C4-2B (cell line): Measurements from ENCODE around the gene NCOA4.

Experiments used
- H3K27ac ChIP-seq: fragments of 450-650 bp; 2 replicates; pipeline ENCODE4 v1.5.1; 2017
- ZFX ChIP-seq: fragments of 450-650 bp; IDR thresholded peaks from 2 replicates; pipeline ENCODE4 v1.6.1; 2017
- TF ChIP-seq, protein P1 (sequence below): fragments of 450-650 bp; conservative IDR thresholded peaks from 2 replicates; pipeline ENCODE4 v1.5.1; 2017; ENCODE audit warnings: mild to moderate bottlenecking

NCOA4 gene

DNA sequence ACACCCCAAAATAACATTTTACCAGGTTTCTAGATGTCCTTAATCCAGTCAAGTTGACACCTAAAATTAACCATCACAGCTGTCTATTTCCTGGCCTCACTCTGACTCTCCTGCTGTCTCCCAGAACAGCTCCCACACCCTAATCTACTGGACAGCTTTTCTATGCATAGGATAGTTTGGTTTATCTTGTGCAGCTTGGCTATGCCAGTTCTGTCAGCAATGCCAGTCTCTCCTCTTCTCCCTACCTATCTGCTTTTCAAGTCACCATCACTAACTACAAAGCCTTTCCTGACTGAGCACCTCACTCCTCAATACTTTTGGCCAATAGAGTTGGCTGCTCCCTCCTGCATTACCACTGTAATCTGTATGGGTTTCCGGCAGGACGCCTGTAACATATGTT lies 5.0 kb downstream of the NCOA4 start:
- no peak for TF ChIP-seq ZFX
- TF ChIP-seq, protein P1, sequence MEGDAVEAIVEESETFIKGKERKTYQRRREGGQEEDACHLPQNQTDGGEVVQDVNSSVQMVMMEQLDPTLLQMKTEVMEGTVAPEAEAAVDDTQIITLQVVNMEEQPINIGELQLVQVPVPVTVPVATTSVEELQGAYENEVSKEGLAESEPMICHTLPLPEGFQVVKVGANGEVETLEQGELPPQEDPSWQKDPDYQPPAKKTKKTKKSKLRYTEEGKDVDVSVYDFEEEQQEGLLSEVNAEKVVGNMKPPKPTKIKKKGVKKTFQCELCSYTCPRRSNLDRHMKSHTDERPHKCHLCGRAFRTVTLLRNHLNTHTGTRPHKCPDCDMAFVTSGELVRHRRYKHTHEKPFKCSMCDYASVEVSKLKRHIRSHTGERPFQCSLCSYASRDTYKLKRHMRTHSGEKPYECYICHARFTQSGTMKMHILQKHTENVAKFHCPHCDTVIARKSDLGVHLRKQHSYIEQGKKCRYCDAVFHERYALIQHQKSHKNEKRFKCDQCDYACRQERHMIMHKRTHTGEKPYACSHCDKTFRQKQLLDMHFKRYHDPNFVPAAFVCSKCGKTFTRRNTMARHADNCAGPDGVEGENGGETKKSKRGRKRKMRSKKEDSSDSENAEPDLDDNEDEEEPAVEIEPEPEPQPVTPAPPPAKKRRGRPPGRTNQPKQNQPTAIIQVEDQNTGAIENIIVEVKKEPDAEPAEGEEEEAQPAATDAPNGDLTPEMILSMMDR = no peak
- no peak overlapping the region for H3K27ac ChIP-seq

DNA sequence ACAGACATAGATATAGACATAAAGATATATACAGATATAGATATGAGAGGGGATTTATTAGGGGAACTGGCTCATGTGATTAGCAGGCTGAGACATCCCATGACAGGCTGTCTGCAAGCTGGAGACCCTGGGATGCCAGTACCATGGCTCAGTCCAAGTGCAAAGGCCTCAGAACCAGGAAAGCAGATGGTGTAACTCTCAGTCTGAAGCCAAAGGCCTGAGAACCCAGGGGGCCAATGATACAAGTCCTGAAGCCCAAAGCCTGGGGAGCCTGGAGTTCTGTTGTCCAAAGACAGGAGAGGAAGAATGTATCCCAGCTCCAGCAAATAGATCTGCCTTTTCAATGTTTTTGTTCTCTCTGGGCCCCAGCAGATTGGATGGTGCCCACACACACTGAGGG lies 5.5 kb downstream of the NCOA4 start:
- H3K27ac ChIP-seq = no peak overlapping the region
- no peak for TF ChIP-seq ZFX
- TF ChIP-seq, protein P1 = no peak

DNA sequence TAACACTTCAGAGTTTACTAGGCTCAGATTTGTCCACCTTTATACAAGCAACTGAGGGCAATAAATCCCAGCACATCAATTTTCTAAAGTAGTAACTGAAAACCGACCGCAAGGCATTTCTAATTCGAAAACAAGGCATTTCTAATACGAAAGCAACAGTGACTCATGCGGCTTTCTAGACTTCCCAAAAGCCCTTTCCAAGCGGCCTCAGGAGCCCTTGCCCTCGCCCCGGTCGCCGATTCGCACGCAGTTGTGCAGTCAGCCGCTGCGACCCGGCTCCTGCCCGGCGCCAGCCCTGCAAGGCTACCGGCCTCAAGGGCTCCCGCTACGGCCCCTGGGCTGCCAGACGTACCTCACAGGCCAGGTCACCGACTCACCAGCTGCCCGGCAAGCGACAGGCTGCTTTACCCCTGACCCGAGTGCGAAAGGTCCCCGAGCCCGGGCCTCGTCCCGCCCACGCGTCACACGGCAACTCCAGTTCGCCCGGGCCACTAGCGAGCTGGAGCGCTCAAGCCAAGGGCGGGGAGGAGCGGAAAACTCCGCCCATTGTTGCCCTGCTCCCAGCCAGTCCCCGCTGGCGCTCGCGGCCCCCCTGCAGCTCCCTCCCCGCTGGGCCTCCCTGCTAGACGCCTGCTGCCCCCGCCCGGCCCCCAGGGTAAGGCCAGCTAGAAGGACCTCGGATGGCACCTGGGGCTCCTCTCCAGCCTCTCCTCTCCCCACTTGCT lies 7.3 kb downstream of the NCOA4 start:
- H3K27ac ChIP-seq = peak overlapping the region; percentile 69
- TF ChIP-seq, protein P1 = peak; percentile 54
- no peak for TF ChIP-seq ZFX

DNA sequence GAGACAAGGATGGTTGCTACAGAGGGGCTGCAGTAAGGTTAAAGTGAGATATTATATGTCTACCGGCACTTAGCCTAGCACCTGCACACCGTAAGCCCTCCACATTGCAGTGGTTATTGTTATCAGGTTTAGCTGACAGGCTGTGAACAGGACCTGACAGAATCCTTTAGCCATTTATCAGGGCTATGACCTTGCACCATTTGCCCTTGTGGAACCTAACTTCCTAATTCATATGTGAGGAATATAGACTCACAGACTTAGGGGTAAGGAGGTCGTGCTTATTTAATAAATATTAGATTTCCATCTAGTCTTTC lies 10.1 kb downstream of the NCOA4 start:
- no peak overlapping the region for H3K27ac ChIP-seq

DNA sequence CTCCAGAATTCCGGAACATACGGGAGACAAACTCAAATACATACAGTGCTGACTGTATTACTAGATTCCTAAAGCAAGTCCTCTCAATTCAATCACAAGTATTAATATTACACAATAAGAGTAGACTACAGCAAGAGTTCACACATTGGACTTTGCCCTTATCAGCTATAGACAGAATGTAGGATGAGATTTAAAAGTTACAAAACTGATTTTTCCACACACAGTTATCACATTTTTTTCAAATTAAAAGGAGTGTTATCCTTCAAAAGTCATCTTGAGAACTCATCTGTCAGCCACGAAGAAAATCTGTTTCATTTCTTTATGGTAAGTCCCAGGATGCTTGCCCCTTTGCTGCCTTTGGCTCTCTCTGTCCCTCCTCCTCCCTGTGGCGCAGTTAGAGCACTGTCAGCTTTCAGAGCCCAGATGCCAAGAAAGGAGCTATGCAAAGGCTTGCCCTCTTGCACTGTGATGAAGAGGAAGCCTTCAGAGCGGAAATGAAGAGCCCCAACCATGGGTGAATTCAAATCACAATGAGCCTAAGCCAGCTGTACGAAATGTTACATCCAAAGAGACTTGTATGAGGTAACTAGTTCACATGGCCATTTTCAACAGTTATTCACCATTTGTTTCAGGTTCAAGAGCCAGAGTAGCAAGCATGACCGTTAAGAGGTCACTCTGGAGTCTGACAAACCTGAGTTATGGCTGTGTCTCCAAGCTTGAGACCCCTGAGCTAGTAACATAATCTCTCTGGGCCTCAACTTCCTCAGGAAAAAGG lies 10.7 kb downstream of the NCOA4 start:
- no peak overlapping the region for H3K27ac ChIP-seq
- TF ChIP-seq, protein P1 = no peak
- TF ChIP-seq ZFX = no peak

More for the DNA sequence above, 10.1 kb downstream of the NCOA4 start:
- TF ChIP-seq, protein P1 = no peak
- no peak for TF ChIP-seq ZFX

DNA sequence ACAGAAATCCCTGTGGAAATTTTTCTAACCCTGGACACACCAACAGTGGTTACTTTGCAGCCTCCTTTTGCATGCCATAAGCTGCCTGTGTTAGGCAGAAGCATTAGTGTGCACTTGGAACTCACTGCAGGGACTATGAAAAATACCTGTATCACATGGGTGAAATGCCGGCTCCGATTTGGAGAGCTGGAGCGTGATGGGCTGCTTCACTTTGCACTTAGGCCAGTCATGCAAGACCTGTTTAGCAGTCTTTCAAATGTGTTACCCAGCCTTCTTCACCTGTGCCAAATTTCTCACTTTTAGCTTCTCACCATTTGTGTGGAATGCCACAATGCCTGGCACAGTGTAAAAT lies 11.3 kb downstream of the NCOA4 start:
- TF ChIP-seq ZFX = no peak
- TF ChIP-seq, protein P1 = no peak
- no peak overlapping the region for H3K27ac ChIP-seq

DNA sequence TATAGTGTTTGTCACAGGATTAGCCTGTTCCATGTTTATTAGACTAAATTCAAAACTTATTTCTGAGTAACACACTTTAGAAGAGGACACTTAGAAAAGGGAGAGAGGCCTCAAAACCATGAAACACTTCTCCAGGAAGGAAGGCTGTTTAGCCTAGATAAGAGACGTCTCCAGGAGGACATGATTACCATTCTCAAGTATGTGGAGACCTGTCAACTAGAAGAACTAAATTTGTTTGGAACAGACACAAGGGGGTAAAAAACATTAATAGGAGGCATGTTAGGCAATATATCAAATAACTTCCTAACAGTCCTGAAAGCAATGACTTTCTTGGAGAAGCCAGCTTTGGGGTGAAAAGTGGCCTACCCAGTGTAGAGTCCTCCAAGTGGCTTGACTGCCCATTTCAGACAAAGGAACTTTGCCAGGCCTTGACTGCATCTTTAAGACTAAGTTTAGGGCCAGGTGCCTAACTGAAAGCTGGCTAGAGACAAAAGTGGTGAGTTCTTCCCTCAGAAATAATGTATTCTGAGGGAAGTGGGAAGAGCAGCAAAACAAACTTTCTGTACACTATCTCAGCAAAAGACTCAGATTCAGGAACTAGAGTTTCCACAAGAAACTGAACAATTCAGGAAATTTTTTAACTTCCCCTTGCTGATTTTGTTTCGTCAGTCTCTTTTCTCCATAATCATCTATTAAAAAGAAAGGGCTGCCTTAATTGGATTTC lies 11.8 kb downstream of the NCOA4 start:
- H3K27ac ChIP-seq = no peak overlapping the region
- TF ChIP-seq, protein P1 = no peak
- TF ChIP-seq ZFX = no peak
